T-cell (primary cell): ENCODE measurements around the gene GEMIN8. TPM values are rescaled to one million over a fixed set of nuclear protein-coding genes. Genes with fewer than 3 reads are reported as not detected.

Experiments
- total RNA-seq, 35 experiments: library from RNA in 6 of 35; stranded (reverse) in 6 of 35; fragments of 120-200 nt in 1 of 35; gene quantifications; one replicate each; pipeline versions ENCODE4 v1.2.1 to v1.2.4 and lab custom pipeline; 2013 to 2026

GEMIN8 gene
- total RNA-seq, 5 donors from 2014 or later (not counting 1 experiment from before 2014, with no cell fraction given): 11.3 to 16.4 (median 15.0) TPM

Other genes starting within 250 kb of the GEMIN8 start
- under 1 TPM in 2 of 5 donors, not detected in 3; 0.09 to 0.35 TPM for gene GPM6B, start 212.8 kb downstream of the GEMIN8 start, total RNA-seq